ENCODE data around the gene IL16. TPM values are rescaled to one million over a fixed set of nuclear protein-coding genes. Genes with fewer than 3 reads are reported as not detected.
"Not testable (repeated sequence)": the region's sequence is repeated elsewhere in the genome, so short reads cannot be mapped to it uniquely, and the experiment has no call there.

IL16 gene
- total RNA-seq, 2 experiments from 2014 or later = 76.0 to 81.3 TPM

DNA sequence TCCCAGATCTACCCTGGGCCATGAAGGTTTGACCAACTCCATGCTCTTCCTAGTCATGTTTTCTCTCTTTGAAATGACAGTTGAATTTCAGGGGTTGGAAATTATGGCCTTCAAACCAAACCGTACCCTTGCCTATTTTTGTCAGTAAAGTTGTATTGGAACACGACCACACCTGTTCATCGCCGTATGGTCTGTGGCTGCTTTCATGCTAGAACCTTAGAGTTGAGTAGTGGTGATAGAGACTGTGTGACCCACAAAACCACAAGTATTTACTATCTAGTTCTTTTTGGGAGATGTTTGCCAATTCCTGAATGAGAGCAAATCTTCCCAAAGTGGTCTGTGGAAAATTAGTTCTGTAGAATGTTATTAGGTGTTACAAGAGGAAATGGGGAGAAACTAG is 151.2 kb downstream of the IL16 start:
- intact Hi-C loops (cut with micrococcal nuclease; ENCODE audit: unreplicated experiment) = no loop called here
- Histone ChIP-seq H3K4me2 (ENCODE audit: low read length) (no peak overlapping the region), H3K9me2 (ENCODE audit: insufficient read depth, low read length) (no peaks in the 10 kb centered on the region), H4K20me1 (ENCODE audit: insufficient read depth, low read length) (no peaks in the 10 kb centered on the region), H3K4me1 (ENCODE audit: insufficient read depth, low read length, poor library complexity, severe bottlenecking) (no peaks in the 10 kb centered on the region), H2AFZ (ENCODE audit: low read length) (no peak overlapping the region), H3K36me3 (ENCODE audit: insufficient read depth, low read length) (no peaks in the 10 kb centered on the region), H3K9me3 (ENCODE audit: low read length) (no peaks in the 10 kb centered on the region), H3K79me2 (ENCODE audit: insufficient read depth, low read depth, low read length) (no peaks in the 10 kb centered on the region), H3K27ac (ENCODE audit: low read depth, low read length, poor library complexity, severe bottlenecking) (no peak overlapping the region), H3K4me3 (ENCODE audit: low read depth, low read length, poor library complexity, severe bottlenecking) (no peak overlapping the region)
- DNase-seq (ENCODE audit: low spot score) = no peak
- BruUV-seq (replicated peaks) = no TSS peak
- TF ChIP-seq, protein P1, sequence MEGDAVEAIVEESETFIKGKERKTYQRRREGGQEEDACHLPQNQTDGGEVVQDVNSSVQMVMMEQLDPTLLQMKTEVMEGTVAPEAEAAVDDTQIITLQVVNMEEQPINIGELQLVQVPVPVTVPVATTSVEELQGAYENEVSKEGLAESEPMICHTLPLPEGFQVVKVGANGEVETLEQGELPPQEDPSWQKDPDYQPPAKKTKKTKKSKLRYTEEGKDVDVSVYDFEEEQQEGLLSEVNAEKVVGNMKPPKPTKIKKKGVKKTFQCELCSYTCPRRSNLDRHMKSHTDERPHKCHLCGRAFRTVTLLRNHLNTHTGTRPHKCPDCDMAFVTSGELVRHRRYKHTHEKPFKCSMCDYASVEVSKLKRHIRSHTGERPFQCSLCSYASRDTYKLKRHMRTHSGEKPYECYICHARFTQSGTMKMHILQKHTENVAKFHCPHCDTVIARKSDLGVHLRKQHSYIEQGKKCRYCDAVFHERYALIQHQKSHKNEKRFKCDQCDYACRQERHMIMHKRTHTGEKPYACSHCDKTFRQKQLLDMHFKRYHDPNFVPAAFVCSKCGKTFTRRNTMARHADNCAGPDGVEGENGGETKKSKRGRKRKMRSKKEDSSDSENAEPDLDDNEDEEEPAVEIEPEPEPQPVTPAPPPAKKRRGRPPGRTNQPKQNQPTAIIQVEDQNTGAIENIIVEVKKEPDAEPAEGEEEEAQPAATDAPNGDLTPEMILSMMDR (conservative IDR thresholded peaks at IDR 0.05; ENCODE audit: low read length) = no peak
- no peak for TF ChIP-seq EZH2phosphoT487 (IDR thresholded peaks at IDR 0.05; ENCODE audit: borderline replicate concordance, low read depth, low read length)
- ChIA-PET POLR2A (interaction anchor here (0.6 kb wide), 1 partner anchor 56 kb away, joined by 3 read pairs; no protein-coding TSS in a partner anchor), CTCF (ENCODE audit: unreplicated experiment) (no interaction called here)

- H3K4me1 ChIP-seq (ENCODE audit: insufficient read depth, low read length, poor library complexity, severe bottlenecking); DNase-seq (ENCODE audit: low spot score); CTCF ChIA-PET (ENCODE audit: unreplicated experiment); BruUV-seq (replicated peaks); H4K20me1 ChIP-seq (ENCODE audit: insufficient read depth, low read length); intact Hi-C loops (cut with micrococcal nuclease; ENCODE audit: unreplicated experiment); H3K9me2 ChIP-seq (ENCODE audit: insufficient read depth, low read length); H3K27ac ChIP-seq (ENCODE audit: low read depth, low read length, poor library complexity, severe bottlenecking); H2AFZ ChIP-seq (ENCODE audit: low read length); H3K4me3 ChIP-seq (ENCODE audit: low read depth, low read length, poor library complexity, severe bottlenecking); H3K4me2 ChIP-seq (ENCODE audit: low read length); H3K36me3 ChIP-seq (ENCODE audit: insufficient read depth, low read length); H3K79me2 ChIP-seq (ENCODE audit: insufficient read depth, low read depth, low read length); H3K9me3 ChIP-seq (ENCODE audit: low read length): not testable (repeated sequence)
- POLR2A ChIA-PET = interaction anchor here (0.6 kb wide), 1 partner anchor 119 kb away, joined by 6 read pairs; no protein-coding TSS in a partner anchor
Observed at GRCh38 chr15:81348691-81349090, 152.0 kb downstream of the IL16 start.

- Histone ChIP-seq H3K4me1 (ENCODE audit: insufficient read depth, low read length, poor library complexity, severe bottlenecking) (no peaks in the 10 kb centered on the region), H4K20me1 (ENCODE audit: insufficient read depth, low read length) (no peaks in the 10 kb centered on the region), H2AFZ (ENCODE audit: low read length) (no peak overlapping the region), H3K9me2 (ENCODE audit: insufficient read depth, low read length) (no peaks in the 10 kb centered on the region), H3K79me2 (ENCODE audit: insufficient read depth, low read depth, low read length) (no peaks in the 10 kb centered on the region), H3K4me2 (ENCODE audit: low read length) (no peak overlapping the region), H3K9me3 (ENCODE audit: low read length) (no peaks in the 10 kb centered on the region), H3K36me3 (ENCODE audit: insufficient read depth, low read length) (no peaks in the 10 kb centered on the region), H3K4me3 (ENCODE audit: low read depth, low read length, poor library complexity, severe bottlenecking) (no peak overlapping the region), H3K27ac (ENCODE audit: low read depth, low read length, poor library complexity, severe bottlenecking) (no peak overlapping the region)
- DNase-seq (ENCODE audit: low spot score) = no peak
- ChIA-PET POLR2A (no interaction called here), CTCF (ENCODE audit: unreplicated experiment) (no interaction called here)
- BruUV-seq (replicated peaks) = no TSS peak
- no peak for TF ChIP-seq EZH2phosphoT487 (IDR thresholded peaks at IDR 0.05; ENCODE audit: borderline replicate concordance, low read depth, low read length)
- TF ChIP-seq, protein P1 (conservative IDR thresholded peaks at IDR 0.05; ENCODE audit: low read length) = no peak
- intact Hi-C loops (cut with micrococcal nuclease; ENCODE audit: unreplicated experiment) = no loop called here
Observed at GRCh38 chr15:81349271-81349670, 152.6 kb downstream of the IL16 start.

All from OCI-LY7 (cell line).